HepG2 (cell line): ENCODE measurements around the gene NUDT8. TPM values are rescaled to one million over a fixed set of nuclear protein-coding genes. Genes with fewer than 3 reads are reported as not detected.
A peak's percentile ranks its signal among the peaks of the same experiment; 100 is the strongest.

Experiments
- ATF7-NPFF ChIP-seq: sonication (generic); formaldehyde crosslinking; IDR thresholded peaks from 2 replicates; pipeline ENCODE4 v1.8.1; 2023; ENCODE audit warnings: mild to moderate bottlenecking, low read depth, missing genetic modification reagents, moderate library complexity
- FOSL2 ChIP-seq: sonication (generic); formaldehyde crosslinking; IDR thresholded peaks from 2 replicates; pipeline ENCODE4 v1.4.0; 2020; ENCODE audit warnings: missing genetic modification reagents
- FOXK2 ChIP-seq: fragments of 450-650 bp; IDR thresholded peaks from 2 replicates; pipeline ENCODE4 v1.6.1; 2016
- MXI1 ChIP-seq: IDR thresholded peaks from 3 replicates; pipeline ENCODE4 v1.6.1; 2012; ENCODE audit warnings: low read depth, low read length, inconsistent platforms, borderline replicate concordance
- RBM39 ChIP-seq: fragments of 200-400 bp; formaldehyde crosslinking; IDR thresholded peaks from one replicate; pipeline ENCODE4 v1.6.1; 2018; ENCODE audit warnings: antibody characterized with exemption, mild to moderate bottlenecking, low read depth, low read length; ENCODE audit not compliant: poor library complexity, severe bottlenecking
- RFX5 ChIP-seq: IDR thresholded peaks from 2 replicates; pipeline ENCODE4 v1.6.1; 2011; ENCODE audit warnings: low read depth, low read length, improper control_type of control experiment
- SMYD3 ChIP-seq: sonication (generic); formaldehyde crosslinking; IDR thresholded peaks from 2 replicates; pipeline ENCODE4 v1.8.1; 2023; ENCODE audit warnings: mild to moderate bottlenecking, missing genetic modification reagents
- TBP ChIP-seq: sonication (generic); formaldehyde crosslinking; IDR thresholded peaks from 2 replicates; pipeline ENCODE4 v1.5.0; 2020; ENCODE audit warnings: missing genetic modification reagents
- TCF12 ChIP-seq, 2 experiments: fragments of 450-650 bp in 1 of 2; sonication (generic) in 1 of 2; formaldehyde crosslinking in 1 of 2; IDR thresholded peaks; 2 replicates each; pipeline versions ENCODE4 v1.6.1 to v1.8.0; 2017 to 2022; ENCODE audit warnings: antibody characterized with exemption in 1 of 2, mild to moderate bottlenecking in 1 of 2, missing genetic modification reagents in 1 of 2, moderate library complexity in 1 of 2
- ZNF354B ChIP-seq: sonication (generic); formaldehyde crosslinking; IDR thresholded peaks from 2 replicates; pipeline ENCODE4 v1.8.0; 2022; ENCODE audit warnings: mild to moderate bottlenecking, missing genetic modification reagents
- ZNF616 ChIP-seq: sonication (generic); formaldehyde crosslinking; IDR thresholded peaks from 2 replicates; pipeline ENCODE4 v1.5.0; 2020; ENCODE audit warnings: low read depth, mild to moderate bottlenecking, missing genetic modification reagents
- ZNF777 ChIP-seq: sonication (generic); formaldehyde crosslinking; IDR thresholded peaks from 2 replicates; pipeline ENCODE4 v1.4.0; 2020; ENCODE audit warnings: missing genetic modification reagents
- polyA plus RNA-seq, 8 experiments: library from polyadenylated mRNA; depleted of rRNA in 3 of 8; stranded (reverse) in 7 of 8; unstranded in 1 of 8; fragments of >200 nt; fragmentation: Illumina TruSeq in 4 of 8; extraction: Trizol in 4 of 8; gene quantifications; 2 replicates each; pipeline versions ENCODE4 v1.2.1 to v1.2.3, GENCODE V29; 2011 to 2016; ENCODE audit warnings: low read depth in 4 of 8, missing spikeins in 1 of 8, mixed read lengths in 1 of 8; ENCODE audit not compliant: insufficient read depth in 1 of 8
- total RNA-seq, 5 experiments: library from RNA; depleted of rRNA; stranded (reverse); fragments of >200 nt; fragmentation: Illumina TruSeq; extraction: Trizol; gene quantifications; 2 replicates each; pipeline ENCODE4 v1.2.3, GENCODE V29; 2016; ENCODE audit warnings: low read depth in 1 of 5
- TF ChIP-seq, protein P1 (sequence below): sonication (generic); formaldehyde crosslinking; IDR thresholded peaks from 2 replicates; pipeline ENCODE4 v1.4.0; 2020; ENCODE audit warnings: missing genetic modification reagents, borderline replicate concordance
- TF ChIP-seq, protein P2 (sequence below): sonication (generic); formaldehyde crosslinking; IDR thresholded peaks from 2 replicates; pipeline ENCODE4 v1.4.0; 2020; ENCODE audit warnings: missing genetic modification reagents
- TF ChIP-seq, protein P3 (sequence below): sonication (generic); formaldehyde crosslinking; IDR thresholded peaks from 2 replicates; pipeline ENCODE4 v1.8.1; 2023; ENCODE audit warnings: missing genetic modification reagents, inconsistent platforms, borderline replicate concordance
- TF ChIP-seq, protein P4 (sequence below), 2 experiments: sonication (generic) in 1 of 2; formaldehyde crosslinking in 1 of 2; IDR thresholded peaks; 2 replicates each; pipeline versions ENCODE4 v1.4.0 to v1.6.1; 2018 to 2020; ENCODE audit warnings: missing genetic modification reagents in 2 of 2, borderline replicate concordance in 1 of 2, low read depth in 1 of 2, mild to moderate bottlenecking in 1 of 2, missing biosample characterization in 1 of 2
- TF ChIP-seq, protein P5 (sequence below): fragments of 450-650 bp; IDR thresholded peaks from 2 replicates; pipeline ENCODE4 v1.6.1; 2016

The NUDT8 gene
- total and polyA plus RNA-seq, 2 of the 13 experiments (the other 11 are each of a cell fraction or from before 2014, with no cell fraction given), result 6.7 to 25.8 TPM

DNA sequence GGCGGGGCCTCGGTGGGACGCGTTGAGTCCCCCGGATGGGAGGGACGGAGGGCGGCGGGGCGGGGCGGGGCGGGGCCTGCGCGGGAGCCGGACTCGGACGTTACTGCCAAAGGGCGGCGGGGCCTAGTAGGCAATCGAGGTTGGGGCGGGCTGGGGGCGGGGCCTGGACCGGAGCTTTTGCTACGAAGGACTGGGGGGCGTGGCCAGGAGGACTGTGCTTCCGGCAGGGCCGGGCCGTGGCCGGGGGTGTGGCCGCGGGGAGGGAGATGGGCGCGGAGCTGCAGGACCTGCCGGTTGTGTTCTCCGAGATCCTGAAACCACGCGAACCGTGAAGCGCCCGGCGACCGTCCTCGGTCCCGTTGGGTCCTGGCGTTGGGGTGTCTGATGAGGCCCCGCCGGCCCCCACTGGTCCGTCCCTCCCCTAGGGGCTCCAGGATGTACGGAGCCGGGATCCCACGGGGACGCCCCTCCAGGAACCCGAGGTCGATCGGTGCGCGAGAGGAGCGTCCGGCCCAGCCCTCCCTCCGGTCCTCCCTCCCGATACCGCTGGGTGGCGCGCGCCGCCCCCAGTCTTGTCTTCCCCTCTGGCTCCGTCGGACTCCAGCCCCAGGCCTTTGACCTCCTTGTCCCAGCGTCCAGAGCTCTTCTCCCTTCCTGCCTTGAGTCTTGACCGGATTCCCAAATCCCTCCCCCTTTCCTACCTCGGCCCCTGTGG lies 648 bp upstream of the NUDT8 start (continued):
- TF ChIP-seq, protein P1, sequence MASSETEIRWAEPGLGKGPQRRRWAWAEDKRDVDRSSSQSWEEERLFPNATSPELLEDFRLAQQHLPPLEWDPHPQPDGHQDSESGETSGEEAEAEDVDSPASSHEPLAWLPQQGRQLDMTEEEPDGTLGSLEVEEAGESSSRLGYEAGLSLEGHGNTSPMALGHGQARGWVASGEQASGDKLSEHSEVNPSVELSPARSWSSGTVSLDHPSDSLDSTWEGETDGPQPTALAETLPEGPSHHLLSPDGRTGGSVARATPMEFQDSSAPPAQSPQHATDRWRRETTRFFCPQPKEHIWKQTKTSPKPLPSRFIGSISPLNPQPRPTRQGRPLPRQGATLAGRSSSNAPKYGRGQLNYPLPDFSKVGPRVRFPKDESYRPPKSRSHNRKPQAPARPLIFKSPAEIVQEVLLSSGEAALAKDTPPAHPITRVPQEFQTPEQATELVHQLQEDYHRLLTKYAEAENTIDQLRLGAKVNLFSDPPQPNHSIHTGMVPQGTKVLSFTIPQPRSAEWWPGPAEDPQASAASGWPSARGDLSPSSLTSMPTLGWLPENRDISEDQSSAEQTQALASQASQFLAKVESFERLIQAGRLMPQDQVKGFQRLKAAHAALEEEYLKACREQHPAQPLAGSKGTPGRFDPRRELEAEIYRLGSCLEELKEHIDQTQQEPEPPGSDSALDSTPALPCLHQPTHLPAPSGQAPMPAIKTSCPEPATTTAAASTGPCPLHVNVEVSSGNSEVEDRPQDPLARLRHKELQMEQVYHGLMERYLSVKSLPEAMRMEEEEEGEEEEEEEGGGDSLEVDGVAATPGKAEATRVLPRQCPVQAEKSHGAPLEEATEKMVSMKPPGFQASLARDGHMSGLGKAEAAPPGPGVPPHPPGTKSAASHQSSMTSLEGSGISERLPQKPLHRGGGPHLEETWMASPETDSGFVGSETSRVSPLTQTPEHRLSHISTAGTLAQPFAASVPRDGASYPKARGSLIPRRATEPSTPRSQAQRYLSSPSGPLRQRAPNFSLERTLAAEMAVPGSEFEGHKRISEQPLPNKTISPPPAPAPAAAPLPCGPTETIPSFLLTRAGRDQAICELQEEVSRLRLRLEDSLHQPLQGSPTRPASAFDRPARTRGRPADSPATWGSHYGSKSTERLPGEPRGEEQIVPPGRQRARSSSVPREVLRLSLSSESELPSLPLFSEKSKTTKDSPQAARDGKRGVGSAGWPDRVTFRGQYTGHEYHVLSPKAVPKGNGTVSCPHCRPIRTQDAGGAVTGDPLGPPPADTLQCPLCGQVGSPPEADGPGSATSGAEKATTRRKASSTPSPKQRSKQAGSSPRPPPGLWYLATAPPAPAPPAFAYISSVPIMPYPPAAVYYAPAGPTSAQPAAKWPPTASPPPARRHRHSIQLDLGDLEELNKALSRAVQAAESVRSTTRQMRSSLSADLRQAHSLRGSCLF (CRISPR knock-in tag), result no peak
- TF ChIP-seq SMYD3, result no peak
- no peak for TF ChIP-seq TCF12 (IDR thresholded peaks at IDR 0.05)
- 0 out of 2 replicates have a peak, but pooled peaks have one; percentile 38 for TF ChIP-seq TCF12 (CRISPR knock-in tag; IDR thresholded peaks at IDR 0.05)
- TF ChIP-seq, protein P2, sequence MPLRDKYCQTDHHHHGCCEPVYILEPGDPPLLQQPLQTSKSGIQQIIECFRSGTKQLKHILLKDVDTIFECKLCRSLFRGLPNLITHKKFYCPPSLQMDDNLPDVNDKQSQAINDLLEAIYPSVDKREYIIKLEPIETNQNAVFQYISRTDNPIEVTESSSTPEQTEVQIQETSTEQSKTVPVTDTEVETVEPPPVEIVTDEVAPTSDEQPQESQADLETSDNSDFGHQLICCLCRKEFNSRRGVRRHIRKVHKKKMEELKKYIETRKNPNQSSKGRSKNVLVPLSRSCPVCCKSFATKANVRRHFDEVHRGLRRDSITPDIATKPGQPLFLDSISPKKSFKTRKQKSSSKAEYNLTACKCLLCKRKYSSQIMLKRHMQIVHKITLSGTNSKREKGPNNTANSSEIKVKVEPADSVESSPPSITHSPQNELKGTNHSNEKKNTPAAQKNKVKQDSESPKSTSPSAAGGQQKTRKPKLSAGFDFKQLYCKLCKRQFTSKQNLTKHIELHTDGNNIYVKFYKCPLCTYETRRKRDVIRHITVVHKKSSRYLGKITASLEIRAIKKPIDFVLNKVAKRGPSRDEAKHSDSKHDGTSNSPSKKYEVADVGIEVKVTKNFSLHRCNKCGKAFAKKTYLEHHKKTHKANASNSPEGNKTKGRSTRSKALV, result no peak
- peak; percentile 74; the same call in 1 of the 2 replicates for TF ChIP-seq ATF7-NPFF (CRISPR knock-in tag)
- no peak for TF ChIP-seq TBP (CRISPR knock-in tag)
- no peak for TF ChIP-seq ZNF354B (CRISPR knock-in tag)
- no peak for TF ChIP-seq FOXK2
- TF ChIP-seq ZNF616 (CRISPR knock-in tag), result no peak
- peak; percentile 76 for TF ChIP-seq ZNF777 (CRISPR knock-in tag)
- TF ChIP-seq, protein P3, sequence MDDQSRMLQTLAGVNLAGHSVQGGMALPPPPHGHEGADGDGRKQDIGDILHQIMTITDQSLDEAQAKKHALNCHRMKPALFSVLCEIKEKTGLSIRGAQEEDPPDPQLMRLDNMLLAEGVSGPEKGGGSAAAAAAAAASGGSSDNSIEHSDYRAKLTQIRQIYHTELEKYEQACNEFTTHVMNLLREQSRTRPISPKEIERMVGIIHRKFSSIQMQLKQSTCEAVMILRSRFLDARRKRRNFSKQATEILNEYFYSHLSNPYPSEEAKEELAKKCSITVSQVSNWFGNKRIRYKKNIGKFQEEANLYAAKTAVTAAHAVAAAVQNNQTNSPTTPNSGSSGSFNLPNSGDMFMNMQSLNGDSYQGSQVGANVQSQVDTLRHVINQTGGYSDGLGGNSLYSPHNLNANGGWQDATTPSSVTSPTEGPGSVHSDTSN (CRISPR knock-in tag), result no peak
- no peak for TF ChIP-seq RBM39
- TF ChIP-seq RFX5, result no peak
- TF ChIP-seq MXI1, result peak; percentile 77; the same call in 1 of the 3 replicates
- TF ChIP-seq, protein P4, sequence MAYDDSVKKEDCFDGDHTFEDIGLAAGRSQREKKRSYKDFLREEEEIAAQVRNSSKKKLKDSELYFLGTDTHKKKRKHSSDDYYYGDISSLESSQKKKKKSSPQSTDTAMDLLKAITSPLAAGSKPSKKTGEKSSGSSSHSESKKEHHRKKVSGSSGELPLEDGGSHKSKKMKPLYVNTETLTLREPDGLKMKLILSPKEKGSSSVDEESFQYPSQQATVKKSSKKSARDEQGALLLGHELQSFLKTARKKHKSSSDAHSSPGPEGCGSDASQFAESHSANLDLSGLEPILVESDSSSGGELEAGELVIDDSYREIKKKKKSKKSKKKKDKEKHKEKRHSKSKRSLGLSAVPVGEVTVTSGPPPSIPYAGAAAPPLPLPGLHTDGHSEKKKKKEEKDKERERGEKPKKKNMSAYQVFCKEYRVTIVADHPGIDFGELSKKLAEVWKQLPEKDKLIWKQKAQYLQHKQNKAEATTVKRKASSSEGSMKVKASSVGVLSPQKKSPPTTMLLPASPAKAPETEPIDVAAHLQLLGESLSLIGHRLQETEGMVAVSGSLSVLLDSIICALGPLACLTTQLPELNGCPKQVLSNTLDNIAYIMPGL (CRISPR knock-in tag; IDR thresholded peaks at IDR 0.05; ENCODE audit: borderline replicate concordance in 1 of 2, low read depth in 1 of 2), result peak; percentile 79 to 86; a peak in 3 of 4 replicates
- peak; percentile 29; the same call in 1 of the 2 replicates for TF ChIP-seq FOSL2
- TF ChIP-seq, protein P5, sequence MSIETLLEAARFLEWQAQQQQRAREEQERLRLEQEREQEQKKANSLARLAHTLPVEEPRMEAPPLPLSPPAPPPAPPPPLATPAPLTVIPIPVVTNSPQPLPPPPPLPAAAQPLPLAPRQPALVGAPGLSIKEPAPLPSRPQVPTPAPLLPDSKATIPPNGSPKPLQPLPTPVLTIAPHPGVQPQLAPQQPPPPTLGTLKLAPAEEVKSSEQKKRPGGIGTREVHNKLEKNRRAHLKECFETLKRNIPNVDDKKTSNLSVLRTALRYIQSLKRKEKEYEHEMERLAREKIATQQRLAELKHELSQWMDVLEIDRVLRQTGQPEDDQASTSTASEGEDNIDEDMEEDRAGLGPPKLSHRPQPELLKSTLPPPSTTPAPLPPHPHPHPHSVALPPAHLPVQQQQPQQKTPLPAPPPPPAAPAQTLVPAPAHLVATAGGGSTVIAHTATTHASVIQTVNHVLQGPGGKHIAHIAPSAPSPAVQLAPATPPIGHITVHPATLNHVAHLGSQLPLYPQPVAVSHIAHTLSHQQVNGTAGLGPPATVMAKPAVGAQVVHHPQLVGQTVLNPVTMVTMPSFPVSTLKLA, result no peak
